Measurements from ENCODE around the gene CISH.

Gene CISH

GRCh38 chr3:50571486-50571885, 40.1 kb downstream of the CISH start:
- no peak for DNase-seq (ENCODE audit: low read depth)

DNA sequence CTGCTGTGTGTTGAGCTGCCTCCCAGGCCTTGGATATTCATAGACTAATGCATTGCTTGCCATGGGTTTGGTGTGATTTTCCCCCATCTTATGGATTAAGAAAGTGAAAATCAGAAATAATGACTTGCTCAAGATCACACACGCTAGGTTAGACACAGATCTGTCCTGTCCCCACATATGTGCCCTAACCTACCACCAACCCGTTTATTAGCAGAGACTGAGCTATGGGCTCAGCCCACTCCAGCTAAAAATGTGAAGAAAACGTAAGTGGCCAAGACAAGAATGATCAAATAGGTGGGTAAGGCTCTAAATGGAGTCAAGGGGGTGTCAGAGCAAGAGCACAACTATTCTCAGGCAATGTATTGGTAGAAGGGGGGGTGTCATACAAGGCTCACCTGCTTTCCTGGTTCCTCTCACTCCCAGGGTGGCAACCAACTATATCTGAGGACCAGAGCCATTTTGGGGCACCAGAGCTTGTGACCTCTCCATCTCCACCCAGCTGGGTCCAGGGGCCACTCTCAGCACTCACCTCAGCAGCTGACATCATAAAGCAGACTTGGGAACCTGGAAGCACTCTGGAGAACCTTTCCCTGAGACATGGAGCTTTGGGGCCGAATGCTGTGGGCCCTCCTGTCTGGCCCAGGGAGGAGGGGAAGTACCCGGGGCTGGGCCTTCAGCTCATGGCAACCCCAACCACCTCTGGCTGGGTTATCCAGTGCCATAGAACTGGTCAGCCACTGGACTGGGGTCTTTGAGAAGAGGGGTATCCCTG, 40.9 kb downstream of the CISH start:
- DNase-seq (ENCODE audit: low read depth): no peak

DNA sequence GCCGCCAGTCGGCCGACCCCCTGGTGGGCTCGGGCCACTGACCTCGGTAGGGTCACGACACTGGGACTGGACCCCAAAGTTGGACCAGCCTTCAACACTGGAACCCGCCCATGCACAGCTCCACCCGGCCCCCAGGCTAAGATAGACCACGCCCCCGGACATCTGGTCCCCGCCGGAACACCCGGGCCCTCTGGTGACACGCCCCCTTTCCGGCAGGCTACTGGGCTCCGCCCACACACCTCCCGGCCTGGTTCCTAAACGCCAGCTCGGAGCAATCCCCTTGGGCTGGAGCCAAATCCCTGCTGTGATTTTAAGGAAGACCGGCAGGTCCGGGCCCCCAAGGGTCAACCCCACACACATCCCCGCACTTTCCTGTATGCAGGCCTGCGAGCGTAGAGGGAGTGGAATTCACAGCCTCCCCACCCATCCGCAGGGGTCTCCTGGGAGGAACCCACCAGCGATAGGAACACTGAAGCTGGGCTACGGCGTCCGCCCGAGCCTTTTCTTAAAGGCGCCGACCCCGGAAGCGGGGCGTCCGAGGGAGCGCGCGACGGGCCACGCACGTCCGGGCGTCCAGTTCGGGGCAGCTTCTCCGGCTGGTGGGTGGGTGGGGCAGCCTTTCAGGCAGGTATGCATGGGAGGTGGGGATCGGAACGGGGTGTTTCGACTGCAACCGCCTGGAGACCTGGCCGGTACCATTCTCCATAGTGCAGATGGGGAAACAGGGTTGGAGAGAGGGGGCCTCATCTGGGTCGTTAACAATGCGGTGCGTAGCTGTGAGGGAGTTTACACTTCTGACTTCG, 42.4 kb downstream of the CISH start, which contains the start of gene HEMK1:
TSS of gene HEMK1 (plus strand) at position 576 of the 803 bp plus-strand sequence. CDS start 1,583 bp downstream, outside the sequence.
- peak; percentile 76 for DNase-seq (ENCODE audit: low read depth)

- peak; percentile 51 for DNase-seq (ENCODE audit: low read depth)
These were observed 44.0 kb downstream of the CISH start, which contains the start of gene C3orf18 for GRCh38 chr3:50567386-50568167. TSS of gene C3orf18 (minus strand) at chr3:50567747. CDS start at chr3:50565699, 2,048 bp downstream.

DNA sequence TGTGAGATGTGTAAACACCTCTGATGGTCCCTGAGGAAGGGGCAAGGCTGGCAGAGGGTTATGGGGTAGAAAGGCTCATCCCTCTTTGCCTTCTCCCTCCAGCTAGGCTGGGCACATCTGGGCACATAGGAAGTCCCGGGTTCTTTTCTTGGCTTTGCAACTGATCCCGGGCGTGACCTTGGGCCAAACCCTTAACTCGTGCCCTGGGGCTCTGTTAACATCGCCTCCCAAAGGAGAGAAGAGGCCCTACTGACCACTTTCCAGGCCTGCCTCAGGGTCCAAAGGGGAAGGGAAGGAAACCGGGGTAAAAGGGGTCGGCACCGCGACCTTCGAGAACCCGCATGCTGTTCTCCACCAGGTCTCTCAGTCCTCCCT, 44.6 kb downstream of the CISH start:
- no peak for DNase-seq (ENCODE audit: low read depth)

GRCh38 chr3:50564321-50564720, 47.3 kb downstream of the CISH start:
- no peak for DNase-seq (ENCODE audit: low read depth)

- DNase-seq (ENCODE audit: low read depth): no peak
These were observed 47.7 kb downstream of the CISH start for GRCh38 chr3:50563867-50564266.

GRCh38 chr3:50562861-50563260, 48.7 kb downstream of the CISH start:
- DNase-seq (ENCODE audit: low read depth): peak; percentile 13

- no peak for DNase-seq (ENCODE audit: low read depth)
These were observed 51.9 kb downstream of the CISH start for GRCh38 chr3:50559702-50560101.

DNA sequence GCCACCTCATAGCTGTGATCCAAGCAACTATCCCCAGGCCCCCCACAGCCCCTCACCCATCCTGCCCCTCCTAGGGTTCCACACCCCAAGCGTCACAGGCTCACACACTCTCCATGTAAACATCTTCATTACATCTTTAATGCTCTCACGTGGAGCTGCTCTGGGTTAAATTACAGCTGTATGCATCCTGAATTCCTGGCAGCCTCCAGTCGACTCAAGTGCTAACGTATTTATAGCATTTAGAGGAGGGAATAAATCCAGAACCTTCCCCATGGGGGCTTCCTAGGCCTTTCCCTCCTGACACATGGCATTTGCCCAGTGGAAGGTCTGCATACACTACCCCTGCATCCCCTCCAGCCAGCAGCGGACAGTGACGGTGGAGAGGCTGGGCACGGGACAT, 53.7 kb downstream of the CISH start:
- DNase-seq (ENCODE audit: low read depth): no peak

GRCh38 chr3:50557106-50557505, 54.5 kb downstream of the CISH start:
- DNase-seq (ENCODE audit: low read depth): no peak

Data from non-pigmented ciliary epithelial cell (primary cell).